Measurements from ENCODE around the gene PLAGL1.

DNA sequence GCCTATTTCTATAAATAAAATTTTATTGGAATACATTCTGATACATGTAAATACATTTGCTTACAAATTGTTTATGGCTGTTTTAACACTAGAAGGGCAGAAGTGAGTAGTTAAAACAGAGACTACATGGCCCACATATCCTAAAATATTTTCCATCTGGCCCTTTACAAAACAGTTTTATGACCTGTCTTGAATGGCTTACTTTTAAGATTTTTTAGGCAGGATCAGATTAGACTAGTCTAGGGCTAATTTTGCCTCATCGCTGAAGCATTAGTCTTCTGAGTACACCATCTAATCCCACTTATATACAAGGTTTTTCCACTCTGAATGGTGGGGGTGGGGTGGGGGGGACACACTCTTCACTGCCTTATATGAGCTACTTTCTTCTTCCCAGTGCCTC lies 27.1 kb downstream of the PLAGL1 start:
- TF ChIP-seq CTCF (IDR thresholded peaks at IDR 0.05) (no peak), POLR2A (IDR thresholded peaks at IDR 0.05) (no peak)

Measured in lower leg skin (tissue), 3 donors.